IMR-90 (cell line): ENCODE measurements around the gene KCNK3. TPM values are rescaled to one million over a fixed set of nuclear protein-coding genes. Genes with fewer than 3 reads are reported as not detected.

ENCODE experiments used
- ATAC-seq: fragments of 200-7000 bp; cut with Tn5 transposase; 2 replicates; pipeline ENCODE4 v1.9.1; 2020; ENCODE audit warnings: low read depth, mild to moderate bottlenecking, moderate library complexity
- BruUV-seq: library from RNA; stranded (reverse); fragments of 400-500 nt; replicated peaks from 2 replicates; lab custom pipeline; 2021; lab: Mats Ljungman, UMichigan
- CTCF ChIA-PET: fragments of 300-600 bp; formaldehyde crosslinking; extraction: SDS; loops from one replicate; lab custom pipeline; 2021; ENCODE audit warnings: antibody characterized with exemption; lab: Yijun Ruan, JAX
- POLR2A ChIA-PET: fragments of 300-600 bp; sonication (Branson Sonifier 250); formaldehyde crosslinking; loops from one replicate; lab custom pipeline; 2022; ENCODE audit warnings: antibody characterized with exemption; ENCODE audit not compliant: unreplicated experiment; lab: Charles Lee
- DNase-seq: peaks from one replicate; pipeline ENCODE4 v3.0.0; 2013
- H2AFZ ChIP-seq: replicated peaks from 2 replicates; pipeline ENCODE3; 2013; ENCODE audit warnings: low read length, mild to moderate bottlenecking; ENCODE audit not compliant: poor library complexity
- H2AK5ac ChIP-seq: 2 replicates; pipeline ENCODE4 v1.6.1; 2013; ENCODE audit warnings: low read depth, low read length, inconsistent platforms
- H2AK9ac ChIP-seq: replicated peaks from 2 replicates; pipeline ENCODE3; 2013; ENCODE audit warnings: mild to moderate bottlenecking, low read depth, low read length, moderate library complexity; ENCODE audit not compliant: poor library complexity
- H2BK120ac ChIP-seq: 2 replicates; pipeline ENCODE4 v1.6.1; 2013; ENCODE audit warnings: low read depth, low read length, inconsistent platforms
- H2BK15ac ChIP-seq: 3 replicates; pipeline ENCODE4 v1.6.1; 2013; ENCODE audit warnings: low read depth, low read length, inconsistent platforms
- H2BK20ac ChIP-seq: 2 replicates; pipeline ENCODE4 v1.6.1; 2013; ENCODE audit warnings: low read depth, mild to moderate bottlenecking, inconsistent platforms, low read length, moderate library complexity
- H2BK5ac ChIP-seq: 2 replicates; pipeline ENCODE4 v1.6.1; 2013; ENCODE audit warnings: mild to moderate bottlenecking, low read depth, low read length, inconsistent platforms; ENCODE audit not compliant: poor library complexity, severe bottlenecking
- H3K14ac ChIP-seq: replicated peaks from 2 replicates; pipeline ENCODE4 v1.6.1; 2013; ENCODE audit warnings: low read depth, low read length, inconsistent platforms
- H3K18ac ChIP-seq: 2 replicates; pipeline ENCODE4 v1.6.1; 2013; ENCODE audit warnings: low read depth, low read length, control low read depth
- H3K23ac ChIP-seq: 2 replicates; pipeline ENCODE4 v1.6.1; 2013; ENCODE audit warnings: low read depth, low read length, inconsistent platforms
- H3K27ac ChIP-seq: 2 replicates; pipeline ENCODE4 v1.5.1; 2013; ENCODE audit warnings: mild to moderate bottlenecking, control low read depth, low read length; ENCODE audit not compliant: insufficient read depth
- H3K27me3 ChIP-seq: 2 replicates; pipeline ENCODE4 v1.6.1; 2013; ENCODE audit warnings: low read length; ENCODE audit not compliant: control insufficient read depth, insufficient read depth
- H3K36me3 ChIP-seq: 2 replicates; pipeline ENCODE4 v1.6.1; 2013; ENCODE audit warnings: low read length, mixed read lengths; ENCODE audit not compliant: control insufficient read depth, insufficient read depth
- H3K4ac ChIP-seq: 2 replicates; pipeline ENCODE4 v1.6.1; 2013; ENCODE audit warnings: low read depth, low read length, inconsistent platforms
- H3K4me1 ChIP-seq: 2 replicates; pipeline ENCODE4 v1.6.1; 2013; ENCODE audit warnings: low read length, mixed read lengths; ENCODE audit not compliant: control insufficient read depth, insufficient read depth
- H3K4me2 ChIP-seq: 2 replicates; pipeline ENCODE4 v1.6.1; 2013; ENCODE audit warnings: low read depth, mild to moderate bottlenecking, control low read depth, low read length, moderate library complexity
- H3K4me3 ChIP-seq: 2 replicates; pipeline ENCODE4 v1.5.1; 2013; ENCODE audit warnings: low read depth, mild to moderate bottlenecking, control low read depth, low read length, moderate library complexity; ENCODE audit not compliant: insufficient read depth
- H3K56ac ChIP-seq: 2 replicates; pipeline ENCODE4 v1.6.1; 2013; ENCODE audit warnings: low read length, inconsistent platforms; ENCODE audit not compliant: insufficient read depth; ENCODE audit errors: extremely low read depth
- H3K79me1 ChIP-seq, 2 experiments: 2 replicates each; pipeline ENCODE4 v1.6.1; 2013; ENCODE audit warnings: low read length in 2 of 2, inconsistent platforms in 1 of 2, low read depth in 1 of 2
- H3K9ac ChIP-seq: 2 replicates; pipeline ENCODE4 v1.6.1; 2013; ENCODE audit warnings: low read depth, low read length, control low read depth
- H3K9me1 ChIP-seq: 2 replicates; pipeline ENCODE4 v1.6.1; 2013; ENCODE audit warnings: low read length, inconsistent platforms; ENCODE audit not compliant: insufficient read depth
- H3K9me3 ChIP-seq: 2 replicates; pipeline ENCODE4 v1.6.1; 2013; ENCODE audit warnings: low read length; ENCODE audit not compliant: control insufficient read depth, insufficient read depth
- H4K20me1 ChIP-seq: 2 replicates; pipeline ENCODE4 v1.6.1; 2013; ENCODE audit warnings: low read length, inconsistent platforms; ENCODE audit not compliant: insufficient read depth
- H4K5ac ChIP-seq: 2 replicates; pipeline ENCODE4 v1.6.1; 2013; ENCODE audit warnings: mild to moderate bottlenecking, low read depth, low read length, control low read depth
- H4K8ac ChIP-seq, 2 experiments: 2 replicates each; pipeline ENCODE4 v1.6.1; 2013; ENCODE audit warnings: low read depth in 2 of 2, low read length in 2 of 2, control low read depth in 1 of 2, inconsistent platforms in 1 of 2
- H4K91ac ChIP-seq: 2 replicates; pipeline ENCODE4 v1.6.1; 2013; ENCODE audit warnings: low read depth, low read length, inconsistent platforms; ENCODE audit not compliant: insufficient read depth
- BHLHE40 ChIP-seq: fragments of 150-350 bp; IDR thresholded peaks from 2 replicates; pipeline ENCODE4 v1.6.1; 2016; ENCODE audit warnings: mild to moderate bottlenecking, low read depth, low read length
- CTCF ChIP-seq: conservative IDR thresholded peaks from 2 replicates; pipeline ENCODE4 v1.5.1; 2012; ENCODE audit warnings: mild to moderate bottlenecking, low read depth, low read length, improper control_type of control experiment
- RAD21 ChIP-seq: IDR thresholded peaks from 2 replicates; pipeline ENCODE4 v1.6.1; 2012; ENCODE audit warnings: low read length, improper control_type of control experiment
- RCOR1 ChIP-seq: IDR thresholded peaks from 2 replicates; pipeline ENCODE4 v1.6.1; 2012; ENCODE audit warnings: mild to moderate bottlenecking, low read length, improper control_type of control experiment; ENCODE audit not compliant: insufficient replicate concordance
- RFX5 ChIP-seq: IDR thresholded peaks from 2 replicates; pipeline ENCODE4 v1.8.0; 2012; ENCODE audit warnings: low read depth, mild to moderate bottlenecking, low read length, moderate library complexity
- SMC3 ChIP-seq: fragments of 150-350 bp; IDR thresholded peaks from 2 replicates; pipeline ENCODE4 v1.6.1; 2016; ENCODE audit warnings: low read depth, mild to moderate bottlenecking, antibody characterized with exemption, low read length, moderate library complexity
- WGBS, 2 experiments: methylation state at CpG; one replicate each; pipeline versions ENCODE4 v1.1.5 to v1.1.7; 2013; ENCODE audit warnings: missing lambda C conversion rate in 2 of 2; ENCODE audit not compliant: insufficient read length in 1 of 2; ENCODE audit errors: extremely low coverage in 2 of 2; 5-methylcytosine and 5-hydroxymethylcytosine counted together
- dilution Hi-C: fragments of 300-500 bp; cut with HindIII; formaldehyde crosslinking; loops from one replicate; pipeline ENCODE4 v1.14.3; 2018; ENCODE audit warnings: low sequenced_read_pairs; ENCODE audit not compliant: unreplicated experiment
- in situ Hi-C: fragments of 300-500 bp; cut with MboI; formaldehyde crosslinking; loops from 3 replicates; pipeline ENCODE4 v1.14.3; 2019; ENCODE audit warnings: low sequenced_read_pairs, inconsistent platforms, mixed read lengths
- intact Hi-C: fragments of 100-400 bp; cut with micrococcal nuclease; formaldehyde crosslinking; loops from 2 replicates; pipeline ENCODE4 v1.10.0; 2022
- polyA plus RNA-seq, 3 experiments: library from polyadenylated mRNA; depleted of rRNA; stranded (reverse); fragments of >200 nt; gene quantifications; 2 replicates each; pipeline ENCODE4 v1.2.3, GENCODE V29; 2012; ENCODE audit warnings: low replicate concordance in 1 of 3
- total RNA-seq: library from RNA; depleted of rRNA; stranded (reverse); fragments of >200 nt; gene quantifications from 2 replicates; pipeline ENCODE4 v1.2.3, GENCODE V29; 2012

Gene KCNK3
- total and polyA plus RNA-seq, 2 of the 4 experiments (the other 2 are of a cell fraction): under 0.01 to 0.03 TPM

- H3K79me1 ChIP-seq: peaks cover 0 to 3% of the 10 kb centered on the region in 2 experiments; a peak in 2 of 4 replicates
- no peak overlapping the region for H2BK5ac ChIP-seq
- H2BK15ac ChIP-seq: no peak overlapping the region
- no peak overlapping the region for H4K8ac ChIP-seq
- ATAC-seq (peak; percentile 90), DNase-seq (peak; percentile 78)
- H3K36me3 ChIP-seq: no peaks in the 10 kb centered on the region
- no peak overlapping the region for H3K23ac ChIP-seq
- H4K5ac ChIP-seq: no peak overlapping the region
- ChIA-PET POLR2A (interaction anchor here (0.8 kb wide), 1 partner anchor 141 kb away, joined by 3 read pairs; no protein-coding TSS in a partner anchor), CTCF (interaction anchor here (0.6 to 2.6 kb wide), 10 partner anchors 19 to 398 kb away, joined by 3 to 33 read pairs (median 4); no protein-coding TSS in a partner anchor)
- TF ChIP-seq SMC3 (peak; percentile 96), RFX5 (no peak), BHLHE40 (no peak), CTCF (peak; percentile 96), RCOR1 (no peak), RAD21 (peak; percentile 95)
- no peak overlapping the region for H3K4ac ChIP-seq
- H3K4me1 ChIP-seq: peaks cover 2% of the 10 kb centered on the region
- peak overlapping the region; percentile 74 for H2AFZ ChIP-seq
- no peaks in the 10 kb centered on the region for H4K20me1 ChIP-seq
- WGBS, 2 experiments: no CpG with 5 or more reads among the region's 9 CpGs
- H3K56ac ChIP-seq: no peak overlapping the region
- no peak overlapping the region for H3K4me3 ChIP-seq
- dilution Hi-C loops (no loop called here), intact Hi-C loops (loop anchor here (1.0 to 10.0 kb wide), 3 partner anchors 140 to 401 kb away; partner anchors contain the start of genes ADGRF3 and SELENOI), in situ Hi-C loops (no loop called here)
- H3K9ac ChIP-seq: no peak overlapping the region
- H3K4me2 ChIP-seq: no peak overlapping the region
- no peak overlapping the region for H3K18ac ChIP-seq
- no peak overlapping the region for H3K27ac ChIP-seq
- BruUV-seq: no TSS peak
- no peaks in the 10 kb centered on the region for H3K9me1 ChIP-seq
- peak overlapping the region; percentile 40 for H2AK9ac ChIP-seq
- no peak overlapping the region for H2AK5ac ChIP-seq
- no peak overlapping the region for H4K91ac ChIP-seq
- peaks cover 5% of the 10 kb centered on the region; the same call in 1 of the 2 replicates for H3K27me3 ChIP-seq
- no peak overlapping the region for H2BK120ac ChIP-seq
- H3K9me3 ChIP-seq: no peaks in the 10 kb centered on the region
- peak overlapping the region; percentile 65; the same call in 1 of the 2 replicates for H2BK20ac ChIP-seq
- H3K14ac ChIP-seq: no peak overlapping the region
These were observed 53.2 kb downstream of the KCNK3 start for GRCh38 chr2:26745609-26746327.
